Caco-2 (cell line): ENCODE measurements around the gene ZNF724. TPM values are rescaled to one million over a fixed set of nuclear protein-coding genes. Genes with fewer than 3 reads are reported as not detected.
"Not testable (repeated sequence)": the region's sequence is repeated elsewhere in the genome, so short reads cannot be mapped to it uniquely, and the experiment has no call there.

Source experiments
- BruUV-seq: library from RNA; stranded (reverse); fragments of 400-500 nt; replicated peaks from 2 replicates; lab custom pipeline; 2021; lab: Mats Ljungman, UMichigan
- CTCF ChIA-PET: fragments of 300-600 bp; sonication (Branson Sonifier 250); formaldehyde crosslinking; loops from one replicate; lab custom pipeline; 2022; ENCODE audit warnings: antibody characterized with exemption; lab: Charles Lee
- POLR2A ChIA-PET: fragments of 300-600 bp; sonication (Branson Sonifier 250); formaldehyde crosslinking; loops from one replicate; lab custom pipeline; 2022; ENCODE audit warnings: antibody characterized with exemption; lab: Charles Lee
- DNase-seq, 2 experiments: peaks; one replicate each; pipeline versions ENCODE4 v3.0.0 to v3.0.0-alpha.2; 2020 to 2022
- H3K27me3 ChIP-seq: replicated peaks from 2 replicates; pipeline ENCODE4 v1.6.0; 2011; ENCODE audit warnings: low read length; ENCODE audit not compliant: control insufficient read depth, insufficient read depth
- H3K36me3 ChIP-seq: 2 replicates; pipeline ENCODE4 v1.5.1; 2011; ENCODE audit warnings: low read length; ENCODE audit not compliant: control insufficient read depth, insufficient read depth
- H3K4me1 ChIP-seq: fragments of 250-450 bp; sonication (Bioruptor Pico); 2 replicates; pipeline ENCODE4 v1.5.1; 2020; ENCODE audit warnings: mild to moderate bottlenecking
- H3K4me3 ChIP-seq: 2 replicates; pipeline ENCODE4 v1.5.1; 2011; ENCODE audit warnings: low read depth, mild to moderate bottlenecking, control low read depth, low read length
- H3K9me3 ChIP-seq: fragments of 250-450 bp; sonication (Bioruptor Pico); 2 replicates; pipeline ENCODE4 v1.5.1; 2020; ENCODE audit warnings: mild to moderate bottlenecking, moderate library complexity
- H3K27ac Mint-ChIP-seq: one replicate; pipeline ENCODE4 v1.8.0; 2022; ENCODE audit warnings: mixed read lengths; ENCODE audit not compliant: unreplicated experiment
- H3K27me3 Mint-ChIP-seq: one replicate; pipeline ENCODE4 v1.8.0; 2022; ENCODE audit warnings: mixed read lengths; ENCODE audit not compliant: insufficient read depth, unreplicated experiment
- H3K36me3 Mint-ChIP-seq: one replicate; pipeline ENCODE4 v1.8.0; 2022; ENCODE audit warnings: mild to moderate bottlenecking, mixed read lengths; ENCODE audit not compliant: insufficient read depth, unreplicated experiment
- H3K4me1 Mint-ChIP-seq: one replicate; pipeline ENCODE4 v1.8.0; 2022; ENCODE audit warnings: low read depth, mixed read lengths; ENCODE audit not compliant: unreplicated experiment
- H3K4me3 Mint-ChIP-seq: one replicate; pipeline ENCODE4 v1.8.0; 2022; ENCODE audit warnings: mild to moderate bottlenecking, moderate library complexity, mixed read lengths; ENCODE audit not compliant: unreplicated experiment
- H3K9me3 Mint-ChIP-seq: one replicate; pipeline ENCODE4 v1.8.0; 2022; ENCODE audit warnings: mixed read lengths; ENCODE audit not compliant: unreplicated experiment
- CTCF ChIP-seq, 2 experiments: fragments of 200-600 bp in 1 of 2; IDR thresholded peaks; 1 replicate in 1 of 2; 2 replicates in 1 of 2; pipeline versions ENCODE4 v1.5.1 to v1.8.0; 2011 to 2022; ENCODE audit warnings: antibody characterized with exemption in 1 of 2, control low read depth in 1 of 2, inconsistent platforms in 1 of 2, low read depth in 1 of 2, low read length in 1 of 2, mild to moderate bottlenecking in 1 of 2, moderate library complexity in 1 of 2; ENCODE audit not compliant: insufficient read depth in 1 of 2, severe bottlenecking in 1 of 2, unreplicated experiment in 1 of 2
- intact Hi-C: fragments of 100-400 bp; cut with micrococcal nuclease; formaldehyde crosslinking; loops from one replicate; pipeline ENCODE4 v1.10.0; 2022; ENCODE audit not compliant: unreplicated experiment
- total RNA-seq: library from RNA; stranded (reverse); gene quantifications from 2 replicates; pipeline ENCODE4 v1.2.3, GENCODE V29; 2022

The ZNF724 gene
- total RNA-seq, 1 experiment from 2014 or later, result 10.6 TPM

- peaks cover 5% of the 10 kb centered on the region for H3K36me3 ChIP-seq
- TF ChIP-seq CTCF (IDR thresholded peaks at IDR 0.05; ENCODE audit: insufficient read depth in 1 of 2, low read depth in 1 of 2, low read length in 1 of 2, severe bottlenecking in 1 of 2, unreplicated experiment in 1 of 2), result no peak
These were observed 5.5 kb upstream of the ZNF724 start for GRCh38 chr19:23255700-23256099.

GRCh38 chr19:23254141-23254910 lies 4.1 kb upstream of the ZNF724 start:
- H3K27me3 Mint-ChIP-seq, result no peaks in the 10 kb centered on the region
- H3K9me3 ChIP-seq, result no peaks in the 10 kb centered on the region
- H3K4me3 ChIP-seq, result no peak overlapping the region
- no peak for TF ChIP-seq CTCF (IDR thresholded peaks at IDR 0.05; ENCODE audit: insufficient read depth in 1 of 2, low read depth in 1 of 2, low read length in 1 of 2, severe bottlenecking in 1 of 2, unreplicated experiment in 1 of 2)
- peaks cover 3% of the 10 kb centered on the region for H3K36me3 ChIP-seq
- no peak overlapping the region for H3K27ac Mint-ChIP-seq
- BruUV-seq, result no TSS peak
- H3K9me3 Mint-ChIP-seq, result no peaks in the 10 kb centered on the region
- intact Hi-C loops, result no loop called here
- H3K4me1 Mint-ChIP-seq, result no peaks in the 10 kb centered on the region
- no peak overlapping the region for H3K4me3 Mint-ChIP-seq
- H3K4me1 ChIP-seq, result no peaks in the 10 kb centered on the region
- peaks cover 20% of the 10 kb centered on the region for H3K36me3 Mint-ChIP-seq
- POLR2A ChIA-PET, result interaction anchor here (0.5 kb wide), 1 partner anchor 826 kb away, joined by 3 read pairs; no protein-coding TSS in a partner anchor
- CTCF ChIA-PET, result no interaction called here
- DNase-seq, result no peak
- H3K27me3 ChIP-seq, result no peaks in the 10 kb centered on the region

More at GRCh38 chr19:23255700-23256099, 5.5 kb upstream of the ZNF724 start:
- no peak for DNase-seq
- H3K4me1 ChIP-seq, result no peaks in the 10 kb centered on the region
- no peaks in the 10 kb centered on the region for H3K27me3 ChIP-seq
- Mint-ChIP-seq H3K36me3 (peaks cover 18% of the 10 kb centered on the region), H3K4me1 (no peaks in the 10 kb centered on the region), H3K9me3 (no peaks in the 10 kb centered on the region), H3K4me3 (no peak overlapping the region), H3K27ac (no peak overlapping the region), H3K27me3 (no peaks in the 10 kb centered on the region)
- intact Hi-C loops, result no loop called here
- H3K4me3 ChIP-seq, result no peak overlapping the region
- POLR2A ChIA-PET, result no interaction called here
- CTCF ChIA-PET, result no interaction called here
- H3K9me3 ChIP-seq, result no peaks in the 10 kb centered on the region
- BruUV-seq, result no TSS peak

- BruUV-seq, H3K36me3 ChIP-seq, H3K9me3 ChIP-seq, H3K27ac Mint-ChIP-seq, DNase-seq, CTCF ChIA-PET, H3K4me1 Mint-ChIP-seq, intact Hi-C loops, H3K4me3 ChIP-seq, H3K9me3 Mint-ChIP-seq, H3K27me3 Mint-ChIP-seq, H3K4me3 Mint-ChIP-seq, POLR2A ChIA-PET, H3K27me3 ChIP-seq, H3K4me1 ChIP-seq: not testable (repeated sequence)
- H3K36me3 Mint-ChIP-seq, result peaks cover 21% of the 10 kb centered on the region
These were observed 3.1 kb upstream of the ZNF724 start for GRCh38 chr19:23253256-23253655.
